NCI-H146 (cell line): ENCODE results near the gene ARHGEF37.
"Not testable (repeated sequence)": the region's sequence is repeated elsewhere in the genome, so short reads cannot be mapped to it uniquely, and the experiment has no call there.

Source experiments
- DNase-seq: peaks from one replicate; lab custom pipeline; 2025; lab: John Stamatoyannopoulos, UW

Gene ARHGEF37

GRCh38 chr5:149567226-149567625, 14.1 kb upstream of the ARHGEF37 start:
- no peak for DNase-seq

GRCh38 chr5:149572170-149572569, 9.1 kb upstream of the ARHGEF37 start:
- no peak for DNase-seq

GRCh38 chr5:149572576-149573231, 8.6 kb upstream of the ARHGEF37 start:
- no peak for DNase-seq

GRCh38 chr5:149575131-149575530, 6.2 kb upstream of the ARHGEF37 start:
- DNase-seq: no peak

- DNase-seq: no peak
Measured at GRCh38 chr5:149576021-149576420, 5.3 kb upstream of the ARHGEF37 start.

- DNase-seq: peak; percentile 13
Measured at GRCh38 chr5:149578896-149579295, 2.4 kb upstream of the ARHGEF37 start.

- no peak for DNase-seq
Measured at GRCh38 chr5:149580808-149581191, 498 bp upstream of the ARHGEF37 start.

GRCh38 chr5:149581931-149582768, 852 bp downstream of the ARHGEF37 start:
- peak; percentile 81 for DNase-seq

GRCh38 chr5:149583394-149583793, 2.1 kb downstream of the ARHGEF37 start:
- no peak for DNase-seq

- DNase-seq: no peak
Measured at GRCh38 chr5:149584121-149584520, 2.8 kb downstream of the ARHGEF37 start.

GRCh38 chr5:149585910-149586309, 4.6 kb downstream of the ARHGEF37 start:
- no peak for DNase-seq

- DNase-seq: no peak
Measured at GRCh38 chr5:149586708-149587318, 5.5 kb downstream of the ARHGEF37 start.

- DNase-seq: no peak
Measured at GRCh38 chr5:149588936-149589335, 7.6 kb downstream of the ARHGEF37 start.

GRCh38 chr5:149593370-149593769, 12.1 kb downstream of the ARHGEF37 start:
- no peak for DNase-seq

- no peak for DNase-seq
Measured at GRCh38 chr5:149594206-149594895, 13.1 kb downstream of the ARHGEF37 start.

- DNase-seq: not testable (repeated sequence)
Measured at GRCh38 chr5:149595105-149595504, 13.8 kb downstream of the ARHGEF37 start.

- no peak for DNase-seq
Measured at GRCh38 chr5:149596712-149597111, 15.4 kb downstream of the ARHGEF37 start.

GRCh38 chr5:149597618-149598017, 16.3 kb downstream of the ARHGEF37 start:
- DNase-seq: no peak

GRCh38 chr5:149598234-149598633, 16.9 kb downstream of the ARHGEF37 start:
- DNase-seq: not testable (repeated sequence)

GRCh38 chr5:149598966-149599365, 17.7 kb downstream of the ARHGEF37 start:
- DNase-seq: no peak

GRCh38 chr5:149599375-149599774, 18.1 kb downstream of the ARHGEF37 start:
- no peak for DNase-seq

GRCh38 chr5:149600932-149601331, 19.6 kb downstream of the ARHGEF37 start:
- no peak for DNase-seq
